ENCODE data around the gene SLC5A8.

SLC5A8 gene, protein sequence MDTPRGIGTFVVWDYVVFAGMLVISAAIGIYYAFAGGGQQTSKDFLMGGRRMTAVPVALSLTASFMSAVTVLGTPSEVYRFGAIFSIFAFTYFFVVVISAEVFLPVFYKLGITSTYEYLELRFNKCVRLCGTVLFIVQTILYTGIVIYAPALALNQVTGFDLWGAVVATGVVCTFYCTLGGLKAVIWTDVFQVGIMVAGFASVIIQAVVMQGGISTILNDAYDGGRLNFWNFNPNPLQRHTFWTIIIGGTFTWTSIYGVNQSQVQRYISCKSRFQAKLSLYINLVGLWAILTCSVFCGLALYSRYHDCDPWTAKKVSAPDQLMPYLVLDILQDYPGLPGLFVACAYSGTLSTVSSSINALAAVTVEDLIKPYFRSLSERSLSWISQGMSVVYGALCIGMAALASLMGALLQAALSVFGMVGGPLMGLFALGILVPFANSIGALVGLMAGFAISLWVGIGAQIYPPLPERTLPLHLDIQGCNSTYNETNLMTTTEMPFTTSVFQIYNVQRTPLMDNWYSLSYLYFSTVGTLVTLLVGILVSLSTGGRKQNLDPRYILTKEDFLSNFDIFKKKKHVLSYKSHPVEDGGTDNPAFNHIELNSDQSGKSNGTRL

GRCh38 chr12:101209319-101210302, at the start of gene SLC5A8:
TSS of gene SLC5A8 (minus strand) at chr12:101210238. CDS start at chr12:101209848, 390 bp downstream.
- no peak within 1 kb of the TSS for H3K27ac ChIP-seq
- TF ChIP-seq, protein P1, sequence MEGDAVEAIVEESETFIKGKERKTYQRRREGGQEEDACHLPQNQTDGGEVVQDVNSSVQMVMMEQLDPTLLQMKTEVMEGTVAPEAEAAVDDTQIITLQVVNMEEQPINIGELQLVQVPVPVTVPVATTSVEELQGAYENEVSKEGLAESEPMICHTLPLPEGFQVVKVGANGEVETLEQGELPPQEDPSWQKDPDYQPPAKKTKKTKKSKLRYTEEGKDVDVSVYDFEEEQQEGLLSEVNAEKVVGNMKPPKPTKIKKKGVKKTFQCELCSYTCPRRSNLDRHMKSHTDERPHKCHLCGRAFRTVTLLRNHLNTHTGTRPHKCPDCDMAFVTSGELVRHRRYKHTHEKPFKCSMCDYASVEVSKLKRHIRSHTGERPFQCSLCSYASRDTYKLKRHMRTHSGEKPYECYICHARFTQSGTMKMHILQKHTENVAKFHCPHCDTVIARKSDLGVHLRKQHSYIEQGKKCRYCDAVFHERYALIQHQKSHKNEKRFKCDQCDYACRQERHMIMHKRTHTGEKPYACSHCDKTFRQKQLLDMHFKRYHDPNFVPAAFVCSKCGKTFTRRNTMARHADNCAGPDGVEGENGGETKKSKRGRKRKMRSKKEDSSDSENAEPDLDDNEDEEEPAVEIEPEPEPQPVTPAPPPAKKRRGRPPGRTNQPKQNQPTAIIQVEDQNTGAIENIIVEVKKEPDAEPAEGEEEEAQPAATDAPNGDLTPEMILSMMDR (conservative IDR thresholded peaks at IDR 0.05): no peak
- no peak for TF ChIP-seq ZFX (IDR thresholded peaks at IDR 0.05)

- TF ChIP-seq, protein P1 (conservative IDR thresholded peaks at IDR 0.05): no peak
- no peak for TF ChIP-seq ZFX (IDR thresholded peaks at IDR 0.05)
- H3K27ac ChIP-seq: no peak overlapping the region
Observed at GRCh38 chr12:101257357-101257756, 47.3 kb upstream of the SLC5A8 start.

DNA sequence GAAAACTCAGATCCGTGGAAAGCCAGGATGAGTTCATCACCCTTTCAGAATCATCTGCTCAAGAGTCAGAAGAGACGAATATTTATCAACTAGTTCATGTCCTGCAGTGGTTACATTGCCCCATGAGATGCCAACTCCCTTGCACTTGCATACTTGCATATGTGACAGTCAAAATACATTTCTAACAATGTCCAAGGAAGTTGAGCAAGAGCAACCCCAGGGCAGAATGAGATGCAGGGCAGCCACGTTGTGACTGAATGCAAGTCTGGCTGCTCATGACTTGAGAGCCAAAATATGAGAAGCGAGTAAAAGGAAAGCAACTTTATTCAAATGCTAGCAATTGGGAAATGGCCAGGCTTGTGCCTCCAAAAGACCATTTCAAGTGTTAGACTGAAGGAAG, 46.2 kb upstream of the SLC5A8 start:
- H3K27ac ChIP-seq: no peak overlapping the region
- no peak for TF ChIP-seq ZFX (IDR thresholded peaks at IDR 0.05)
- TF ChIP-seq, protein P1 (conservative IDR thresholded peaks at IDR 0.05): no peak

- TF ChIP-seq, protein P1 (conservative IDR thresholded peaks at IDR 0.05): no peak
- no peak for TF ChIP-seq ZFX (IDR thresholded peaks at IDR 0.05)
- H3K27ac ChIP-seq: no peak overlapping the region
Observed at GRCh38 chr12:101243616-101244015, 33.6 kb upstream of the SLC5A8 start.

- no peak for TF ChIP-seq ZFX (IDR thresholded peaks at IDR 0.05)
- TF ChIP-seq, protein P1 (conservative IDR thresholded peaks at IDR 0.05): no peak
- H3K27ac ChIP-seq: no peak overlapping the region
Observed at GRCh38 chr12:101243074-101243473, 33.0 kb upstream of the SLC5A8 start.

DNA sequence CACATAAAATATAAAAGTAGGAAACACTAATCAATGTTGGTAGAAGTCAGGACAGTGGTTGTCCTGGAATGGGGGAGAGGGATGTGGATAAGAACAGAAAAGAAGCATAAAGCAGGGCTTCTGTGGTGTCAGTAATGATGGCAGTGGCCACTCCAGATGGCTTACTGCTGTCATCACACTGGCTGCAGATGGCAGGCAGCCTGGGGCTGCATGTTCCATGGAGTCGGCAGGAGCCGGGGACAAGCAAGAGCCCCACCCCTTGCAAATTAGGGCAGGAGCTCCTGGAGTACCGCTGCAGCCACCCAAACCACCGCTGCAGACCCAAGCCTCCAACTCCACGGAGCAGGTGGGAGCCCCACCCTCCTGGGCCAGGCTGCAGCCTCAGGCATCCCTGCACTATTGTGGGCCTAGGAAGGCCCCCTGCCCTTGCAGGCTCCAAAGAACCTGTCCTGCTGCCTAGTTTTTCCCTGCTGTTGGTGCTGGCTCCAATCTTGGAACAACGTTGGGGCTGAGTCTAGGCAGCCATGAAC, 28.8 kb upstream of the SLC5A8 start:
- TF ChIP-seq, protein P1 (conservative IDR thresholded peaks at IDR 0.05): no peak
- TF ChIP-seq ZFX (IDR thresholded peaks at IDR 0.05): no peak
- H3K27ac ChIP-seq: no peak overlapping the region
